K562 (cell line): Measurements from ENCODE around the gene PTPRM. TPM values are rescaled to one million over a fixed set of nuclear protein-coding genes. Genes with fewer than 3 reads are reported as not detected.

Source experiments
- ATAC-seq: fragments of 200-7000 bp; cut with Tn5 transposase; 3 replicates; pipeline ENCODE4 v1.9.1; 2020; ENCODE audit warnings: moderate library complexity
- BruUV-seq: library from RNA; stranded (reverse); fragments of 400-500 nt; replicated peaks from 2 replicates; lab custom pipeline; 2021; lab: Mats Ljungman, UMichigan
- CTCF ChIA-PET: fragments of 300-600 bp; formaldehyde crosslinking; extraction: SDS; loops from one replicate; lab custom pipeline; 2021; ENCODE audit warnings: low intra/inter-chr PET ratio; lab: Yijun Ruan, JAX
- POLR2A ChIA-PET: fragments of 300-600, 350-650 bp; sonication (Branson Sonifier 250); formaldehyde crosslinking; extraction: SDS; loops from one replicate; lab custom pipeline; 2021; ENCODE audit warnings: antibody characterized with exemption, inconsistent platforms; lab: Yijun Ruan, JAX
- DNase-seq, 4 experiments: peaks; one replicate each; pipeline versions ENCODE4 v3.0.0 to v3.0.0-alpha.2; 2011 to 2018; ENCODE audit warnings: low spot score in 3 of 4, mixed read lengths in 3 of 4; ENCODE audit errors: extremely low read depth in 1 of 4
- FAIRE-seq: peaks from 2 replicates; lab custom pipeline; 2011; peaks lifted over from hg19 to GRCh38; lab: Jason Lieb, UNC
- H2AFZ ChIP-seq: 2 replicates; pipeline ENCODE4 v1.6.0; 2011; ENCODE audit warnings: low read depth, low read length, control low read depth, inconsistent platforms
- H3K27ac ChIP-seq: fragments of 200-600 bp; 3 replicates; pipeline ENCODE4 v1.8.0; 2011; ENCODE audit warnings: low read depth, mild to moderate bottlenecking, control low read depth, inconsistent platforms, low read length, moderate library complexity, mixed read lengths; ENCODE audit errors: extremely low read depth
- H3K27me3 ChIP-seq, 2 experiments: fragments of 300-600 bp in 1 of 2; 2 replicates in 1 of 2; 3 replicates in 1 of 2; pipeline versions ENCODE4 v1.6.0 to v1.8.0; 2011; ENCODE audit warnings: inconsistent platforms in 2 of 2, low read length in 2 of 2, mild to moderate bottlenecking in 1 of 2, mixed read lengths in 1 of 2, moderate library complexity in 1 of 2; ENCODE audit not compliant: control insufficient read depth in 2 of 2, insufficient read depth in 2 of 2
- H3K36me3 ChIP-seq: fragments of 300-600 bp; 3 replicates; pipeline ENCODE4 v1.8.0; 2011; ENCODE audit warnings: mild to moderate bottlenecking, low read length, inconsistent platforms; ENCODE audit not compliant: control insufficient read depth, insufficient read depth
- H3K4me1 ChIP-seq, 2 experiments: fragments of 200-600 bp in 1 of 2; replicated peaks in 1 of 2; 2 replicates in 1 of 2; 3 replicates in 1 of 2; pipeline versions ENCODE4 v1.5.1 to v1.8.0; 2011; ENCODE audit warnings: inconsistent platforms in 2 of 2, low read length in 2 of 2, mild to moderate bottlenecking in 1 of 2, mixed read lengths in 1 of 2, moderate library complexity in 1 of 2; ENCODE audit not compliant: control insufficient read depth in 2 of 2, insufficient read depth in 2 of 2
- H3K4me2 ChIP-seq: 2 replicates; pipeline ENCODE4 v1.6.1; 2011; ENCODE audit warnings: low read length, control low read depth, inconsistent platforms, mixed read lengths; ENCODE audit not compliant: insufficient read depth
- H3K4me3 ChIP-seq: fragments of 200-600 bp; sonication (generic), shearing (Covaris generic); 2 replicates; pipeline ENCODE4 v1.5.1; 2016; ENCODE audit warnings: control low read depth, inconsistent platforms
- H3K79me2 ChIP-seq: fragments of 200-600 bp; 3 replicates; pipeline ENCODE4 v1.8.0; 2011; ENCODE audit warnings: low read length, inconsistent platforms; ENCODE audit not compliant: control insufficient read depth, insufficient read depth
- H3K9ac ChIP-seq, 2 experiments: 2 replicates each; pipeline versions ENCODE4 v1.6.0 to v1.6.1; 2011; ENCODE audit warnings: low read depth in 2 of 2, low read length in 2 of 2, control low read depth in 1 of 2, inconsistent platforms in 1 of 2, mild to moderate bottlenecking in 1 of 2, mixed read lengths in 1 of 2; ENCODE audit not compliant: insufficient read depth in 1 of 2
- H3K9me1 ChIP-seq: one replicate; pipeline ENCODE4 v1.6.0; 2011; ENCODE audit warnings: inconsistent platforms, mild to moderate bottlenecking, low read length, moderate library complexity; ENCODE audit not compliant: control insufficient read depth, insufficient read depth
- H3K9me3 ChIP-seq: replicated peaks from 2 replicates; pipeline ENCODE4 v1.5.1; 2011; ENCODE audit warnings: low read depth, low read length, inconsistent platforms; ENCODE audit not compliant: control insufficient read depth, insufficient read depth
- H4K20me1 ChIP-seq: replicated peaks from 2 replicates; pipeline ENCODE4 v1.6.1; 2011; ENCODE audit warnings: low read length, inconsistent platforms, mixed read lengths; ENCODE audit not compliant: control insufficient read depth, insufficient read depth
- E2F4 ChIP-seq: sonication (generic); formaldehyde crosslinking; IDR thresholded peaks from 2 replicates; pipeline ENCODE4 v1.8.0; 2022; ENCODE audit warnings: mild to moderate bottlenecking, low read depth, missing genetic modification reagents
- HDAC8 ChIP-seq: fragments of 450-650 bp; IDR thresholded peaks from 2 replicates; pipeline ENCODE4 v1.6.1; 2016; ENCODE audit warnings: mild to moderate bottlenecking, missing genetic modification characterization, moderate library complexity, missing compliant biosample characterization
- IRF1 ChIP-seq: sonication (generic); formaldehyde crosslinking; IDR thresholded peaks from 2 replicates; pipeline ENCODE4 v1.8.0; 2022; ENCODE audit warnings: missing genetic modification reagents, mild to moderate bottlenecking, borderline replicate concordance
- MEF2A ChIP-seq: IDR thresholded peaks from 2 replicates; pipeline ENCODE4 v1.6.1; 2011; ENCODE audit warnings: low read depth, mild to moderate bottlenecking, low read length, moderate library complexity; ENCODE audit not compliant: control insufficient read depth
- NKRF ChIP-seq: fragments of 450-650 bp; IDR thresholded peaks from 2 replicates; pipeline ENCODE4 v1.6.1; 2016; ENCODE audit warnings: borderline replicate concordance
- POLR2H ChIP-seq: IDR thresholded peaks from 2 replicates; pipeline ENCODE4 v1.6.1; 2016; ENCODE audit warnings: missing genetic modification characterization, low read depth, mild to moderate bottlenecking, control low read depth, missing compliant biosample characterization, moderate library complexity
- SP1 ChIP-seq: sonication (generic); formaldehyde crosslinking; IDR thresholded peaks from 2 replicates; pipeline ENCODE4 v1.8.1; 2022; ENCODE audit warnings: mild to moderate bottlenecking, missing genetic modification reagents
- SREBF2 ChIP-seq: sonication (generic); formaldehyde crosslinking; IDR thresholded peaks from 2 replicates; pipeline ENCODE4 v1.4.0; 2020; ENCODE audit warnings: mild to moderate bottlenecking, missing genetic modification reagents
- SUPT5H ChIP-seq: fragments of 450-650 bp; IDR thresholded peaks from 2 replicates; pipeline ENCODE4 v1.6.1; 2016
- TCF7L2 ChIP-seq: fragments of 150-350 bp; IDR thresholded peaks from 2 replicates; pipeline ENCODE4 v1.6.1; 2016; ENCODE audit warnings: low read depth, mild to moderate bottlenecking, low read length, moderate library complexity
- TFE3 ChIP-seq: fragments of 450-650 bp; formaldehyde crosslinking; IDR thresholded peaks from 2 replicates; pipeline ENCODE4 v1.4.0; 2020; ENCODE audit warnings: mild to moderate bottlenecking, mixed read lengths
- ZFP91 ChIP-seq: sonication (generic); formaldehyde crosslinking; IDR thresholded peaks from 2 replicates; pipeline ENCODE4 v1.8.0; 2022; ENCODE audit warnings: mild to moderate bottlenecking, missing genetic modification reagents
- ZNF212 ChIP-seq: fragments of 450-650 bp; formaldehyde crosslinking; IDR thresholded peaks from 2 replicates; pipeline ENCODE4 v1.4.0; 2020; ENCODE audit warnings: mild to moderate bottlenecking
- WGBS: fragments of 100-300 bp; shearing (Covaris generic); methylation state at CpG from one replicate; pipeline ENCODE4 v1.1.6; 2016; ENCODE audit warnings: low coverage, mixed read lengths; ENCODE audit not compliant: insufficient coverage; ENCODE audit errors: missing lambda C conversion rate; 5-methylcytosine and 5-hydroxymethylcytosine counted together
- in situ Hi-C: fragments of 300-500 bp; cut with MboI; formaldehyde crosslinking; loops from 4 replicates; pipeline ENCODE4 v1.15.0; 2018; ENCODE audit warnings: inconsistent platforms, mixed read lengths
- intact Hi-C: fragments of 100-400 bp; cut with micrococcal nuclease; formaldehyde crosslinking; loops from 2 replicates; pipeline ENCODE4 v1.14.2; 2022
- polyA plus RNA-seq, 8 experiments: library from polyadenylated mRNA; depleted of rRNA in 4 of 8; stranded (reverse) in 5 of 8; unstranded in 3 of 8; fragments of >200 nt; fragmentation: Nextera tagmentation in 2 of 8; fragmentation: Illumina TruSeq in 1 of 8; extraction: Ambion mirVana in 2 of 8; extraction: Trizol in 1 of 8; gene quantifications; 2 replicates each; pipeline versions ENCODE4 v1.2.1 to v1.2.3, GENCODE V29; 2011 to 2014; ENCODE audit warnings: inconsistent platforms in 1 of 8, missing spikeins in 1 of 8
- total RNA-seq, 7 experiments: library from RNA; depleted of rRNA in 6 of 7; stranded (reverse); fragments of >200 nt in 6 of 7; fragmentation: Illumina TruSeq in 2 of 7; extraction: Trizol in 2 of 7; gene quantifications; 2 replicates each; pipeline versions ENCODE4 v1.2.1 to v1.2.3, GENCODE V29; 2011 to 2021; ENCODE audit warnings: low replicate concordance in 1 of 7

The PTPRM gene
- total and polyA plus RNA-seq, 9 of the 15 experiments (the other 6 are each of a cell fraction or from before 2014, with no cell fraction given) = 0.03 to 0.16 (median 0.08) TPM; not detected in 3

GRCh38 chr18:8359481-8359880, 792.4 kb downstream of the PTPRM start (continued):
- no peak for TF ChIP-seq IRF1 (CRISPR knock-in tag)

- no peaks in the 10 kb centered on the region for H3K36me3 ChIP-seq
- H3K4me3 ChIP-seq = no peak overlapping the region
- CTCF ChIA-PET = no interaction called here
- 0% methylated on average over 5 of the region's 5 CpGs for WGBS
- peaks cover 20 to 56% of the 10 kb centered on the region in 2 experiments for H3K27me3 ChIP-seq
- H3K9ac ChIP-seq = no peak overlapping the region
- H3K9me3 ChIP-seq = no peaks in the 10 kb centered on the region
- DNase-seq (no peak), FAIRE-seq (no peak), ATAC-seq (no peak)
- POLR2A ChIA-PET = interaction anchor here (0.5 to 1.5 kb wide), 3 partner anchors 13 to 146 kb away, joined by 3 to 5 read pairs (median 3); no protein-coding TSS in a partner anchor
- H3K79me2 ChIP-seq = no peaks in the 10 kb centered on the region
- peaks cover 0 to 4% of the 10 kb centered on the region in 2 experiments; a peak in 2 of 5 replicates for H3K4me1 ChIP-seq
- no peaks in the 10 kb centered on the region for H4K20me1 ChIP-seq
- no peak overlapping the region for H3K27ac ChIP-seq
- BruUV-seq = no TSS peak
- H3K9me1 ChIP-seq = no peaks in the 10 kb centered on the region
- intact Hi-C loops = no loop called here
- no peak overlapping the region for H3K4me2 ChIP-seq
- in situ Hi-C loops = no loop called here
- H2AFZ ChIP-seq = no peak overlapping the region
- TF ChIP-seq SUPT5H (no peak), HDAC8 (tag) (no peak), SREBF2 (CRISPR knock-in tag) (no peak), TFE3 (CRISPR knock-in tag) (no peak), E2F4 (CRISPR knock-in tag) (no peak), ZNF212 (CRISPR knock-in tag) (no peak), MEF2A (no peak), POLR2H (tag) (no peak), ZFP91 (no peak), SP1 (CRISPR knock-in tag) (no peak), TCF7L2 (no peak), NKRF (no peak)
Observed at GRCh38 chr18:8361941-8362471, 794.9 kb downstream of the PTPRM start.
